Stimulated activated CD8-positive, alpha-beta memory T cell treated with anti-CD3 and anti-CD28 coated beads, Interleukin-4, amount 100 ng/mL, for 24 hours (primary cell): ENCODE measurements around the gene KLC1.

ENCODE experiments used
- DNase-seq: peaks from one replicate; pipeline ENCODE4 v3.0.0-alpha.2; 2020; ENCODE audit warnings: low read depth

The KLC1 gene

GRCh38 chr14:103659631-103660030 lies 30.6 kb downstream of the KLC1 start:
- DNase-seq, result no peak

GRCh38 chr14:103662029-103662428 lies 33.0 kb downstream of the KLC1 start:
- no peak for DNase-seq

GRCh38 chr14:103662591-103662990 lies 33.6 kb downstream of the KLC1 start:
- no peak for DNase-seq

- no peak for DNase-seq
Measured at GRCh38 chr14:103663506-103663905, 34.5 kb downstream of the KLC1 start.

- DNase-seq, result no peak
Measured at GRCh38 chr14:103667671-103668070, 38.7 kb downstream of the KLC1 start.

- no peak for DNase-seq
Measured at GRCh38 chr14:103668117-103668516, 39.1 kb downstream of the KLC1 start.

- no peak for DNase-seq
Measured at GRCh38 chr14:103669370-103669769, 40.4 kb downstream of the KLC1 start.

- DNase-seq, result no peak
Measured at GRCh38 chr14:103671911-103672310, 42.9 kb downstream of the KLC1 start.

GRCh38 chr14:103675957-103676356 lies 46.9 kb downstream of the KLC1 start:
- DNase-seq, result no peak

GRCh38 chr14:103676881-103677675 lies 48.1 kb downstream of the KLC1 start:
- DNase-seq, result no peak

- peak; percentile 34 for DNase-seq
Measured at GRCh38 chr14:103679351-103679750, 50.3 kb downstream of the KLC1 start.

GRCh38 chr14:103680491-103681231 lies 51.6 kb downstream of the KLC1 start:
- DNase-seq, result no peak

- DNase-seq, result no peak
Measured at GRCh38 chr14:103683139-103683538, 54.1 kb downstream of the KLC1 start.

- DNase-seq, result no peak
Measured at GRCh38 chr14:103684471-103684870, 55.5 kb downstream of the KLC1 start.

GRCh38 chr14:103684871-103685270 lies 55.9 kb downstream of the KLC1 start:
- DNase-seq, result no peak

- no peak for DNase-seq
Measured at GRCh38 chr14:103685276-103686211, 56.5 kb downstream of the KLC1 start.

- DNase-seq, result no peak
Measured at GRCh38 chr14:103686831-103687485, 57.9 kb downstream of the KLC1 start.

GRCh38 chr14:103687712-103688111 lies 58.7 kb downstream of the KLC1 start:
- no peak for DNase-seq

- DNase-seq, result no peak
Measured at GRCh38 chr14:103688441-103688840, 59.4 kb downstream of the KLC1 start.

- DNase-seq, result no peak
Measured at GRCh38 chr14:103688906-103689902, 60.2 kb downstream of the KLC1 start.

GRCh38 chr14:103690332-103690731 lies 61.3 kb downstream of the KLC1 start:
- no peak for DNase-seq
